ENCODE data around the gene SCN9A.
"Not testable (repeated sequence)": the region's sequence is repeated elsewhere in the genome, so short reads cannot be mapped to it uniquely, and the experiment has no call there.

SCN9A gene

DNA sequence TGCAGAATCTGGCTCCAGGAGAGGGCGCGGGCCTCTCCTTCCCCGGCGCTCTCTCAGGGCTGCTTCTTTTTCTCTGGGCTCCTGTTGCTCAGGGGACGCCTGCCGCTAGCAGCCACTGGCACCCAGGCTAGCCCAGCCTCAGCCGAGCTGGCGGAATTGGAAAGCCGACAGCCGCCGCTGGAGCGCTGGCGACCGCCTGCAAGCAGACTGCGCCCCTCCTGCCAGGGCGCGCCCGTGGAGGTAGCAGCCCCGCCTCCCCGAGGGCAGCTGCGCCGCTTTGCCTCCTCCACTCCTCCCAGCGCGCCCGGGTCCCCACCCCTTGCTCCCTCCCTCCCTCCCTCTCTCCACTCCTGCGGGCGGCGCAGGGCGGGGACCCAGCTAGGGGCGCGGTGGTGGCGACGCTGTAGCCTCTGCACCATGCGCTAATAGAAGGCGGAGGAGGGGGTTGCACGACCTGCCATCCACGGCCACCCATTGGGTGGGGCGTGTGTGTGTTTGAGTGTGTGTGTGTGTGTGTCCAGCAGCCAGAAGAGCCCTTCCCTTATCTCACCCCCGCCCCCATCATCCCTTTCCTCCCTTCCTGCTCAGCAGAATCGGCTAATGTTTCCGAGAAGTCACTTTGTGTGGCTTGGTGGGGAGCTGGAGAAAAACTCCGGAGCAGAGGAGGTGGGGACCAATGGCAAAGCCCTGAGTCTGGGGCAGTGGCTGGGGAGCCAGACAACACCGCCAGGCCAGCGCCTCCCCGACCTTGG is at the start of gene SCN9A:
SCN9A (minus strand) TSS at position 209 of the 752 bp plus-strand sequence. CDS start 64,188 bp downstream, outside the sequence.
- peak; percentile 11 to 16 for DNase-seq (ENCODE audit: low read depth in 2 of 2)

- DNase-seq (ENCODE audit: low read depth in 2 of 2) = no peak
These were observed 49.1 kb upstream of the SCN9A start for GRCh38 chr2:166424841-166425240.

- no peak for DNase-seq (ENCODE audit: low read depth in 2 of 2)
These were observed 43.8 kb upstream of the SCN9A start for GRCh38 chr2:166419616-166419934.

DNA sequence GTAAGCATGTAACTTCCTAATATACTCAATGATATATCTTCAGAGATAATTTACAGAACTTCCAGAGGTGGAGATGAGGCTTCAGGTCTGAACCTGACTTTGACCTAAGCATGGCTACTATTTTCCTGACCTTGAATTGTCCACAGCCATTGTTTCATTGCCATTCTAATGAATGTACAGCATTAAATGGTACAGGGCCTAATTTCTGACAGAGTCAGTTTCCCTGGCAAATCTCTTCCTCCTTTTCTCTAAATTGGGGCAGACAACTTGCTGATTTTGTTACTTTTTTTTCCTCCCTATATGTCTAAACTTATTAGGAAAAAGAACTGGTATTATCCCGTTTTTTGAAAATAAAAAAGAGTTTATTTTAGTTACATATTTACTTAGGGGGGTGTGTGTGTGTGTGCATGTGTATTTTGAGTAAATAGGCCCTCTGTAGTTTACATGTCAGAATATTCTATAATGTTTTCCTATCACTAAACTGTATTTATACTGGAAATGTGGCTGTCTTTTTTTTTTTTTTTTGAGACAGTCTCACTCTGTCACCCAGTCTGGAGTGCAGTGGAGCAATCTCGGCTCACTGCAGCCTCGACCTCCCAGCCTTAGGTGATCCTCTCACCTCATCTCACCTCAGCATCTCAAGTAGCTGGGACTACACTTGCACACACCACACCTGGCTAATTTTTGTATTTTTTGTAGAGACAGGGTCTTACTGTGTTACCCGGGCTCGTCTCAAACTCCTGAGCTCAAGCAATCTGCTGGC is 43.3 kb upstream of the SCN9A start:
- DNase-seq (ENCODE audit: low read depth in 2 of 2) = no peak

GRCh38 chr2:166417669-166418068 is 41.9 kb upstream of the SCN9A start:
- DNase-seq (ENCODE audit: low read depth in 2 of 2) = no peak

- DNase-seq (ENCODE audit: low read depth in 2 of 2) = no peak
These were observed 37.5 kb upstream of the SCN9A start for GRCh38 chr2:166413255-166413654.

GRCh38 chr2:166411473-166412230 is 35.9 kb upstream of the SCN9A start:
- DNase-seq (ENCODE audit: low read depth in 2 of 2) = no peak

GRCh38 chr2:166410828-166411472 is 35.2 kb upstream of the SCN9A start:
- no peak for DNase-seq (ENCODE audit: low read depth in 2 of 2)

- DNase-seq (ENCODE audit: low read depth in 2 of 2) = not testable (repeated sequence)
These were observed 32.0 kb upstream of the SCN9A start for GRCh38 chr2:166407746-166408145.

GRCh38 chr2:166406374-166406773 is 30.6 kb upstream of the SCN9A start:
- no peak for DNase-seq (ENCODE audit: low read depth in 2 of 2)

DNA sequence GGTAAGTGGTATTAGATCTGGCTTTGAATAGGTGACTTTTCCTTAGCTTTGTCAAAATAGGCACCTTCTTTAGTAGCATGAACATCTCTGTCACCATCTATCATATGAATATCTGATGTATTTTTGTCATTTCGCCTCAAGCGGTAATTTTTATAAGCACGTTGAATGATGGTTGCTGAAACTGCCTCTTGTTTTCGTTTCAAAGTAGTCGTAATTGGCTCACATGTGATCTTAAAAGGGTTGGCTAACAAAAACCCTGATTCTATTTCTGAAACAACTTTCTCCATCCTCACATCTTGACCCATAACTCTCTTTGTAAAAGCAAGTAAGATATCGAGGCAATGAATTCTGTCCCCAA is 29.8 kb upstream of the SCN9A start:
- DNase-seq (ENCODE audit: low read depth in 2 of 2) = no peak

- DNase-seq (ENCODE audit: low read depth in 2 of 2) = no peak
These were observed 29.3 kb upstream of the SCN9A start for GRCh38 chr2:166404831-166405568.

DNA sequence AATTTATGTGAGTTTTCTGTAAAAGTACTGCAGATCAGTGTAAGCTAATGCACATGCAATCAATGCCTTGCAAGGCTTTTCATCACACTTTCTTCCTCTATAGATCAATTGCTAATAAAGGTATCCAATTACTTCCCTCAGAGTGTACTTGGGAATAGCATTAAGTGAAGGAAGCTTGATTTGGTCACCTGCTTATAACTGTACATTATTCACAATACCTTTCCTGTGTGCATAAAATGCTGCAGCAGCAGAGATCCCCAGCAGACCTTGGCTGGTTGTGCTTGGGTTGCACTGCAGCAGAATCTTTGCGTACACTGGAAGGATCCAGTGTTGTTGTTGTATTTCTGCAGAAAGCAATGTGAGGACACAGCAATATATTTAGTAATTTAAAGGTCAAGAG is 18.5 kb upstream of the SCN9A start:
- DNase-seq (ENCODE audit: low read depth in 2 of 2) = no peak

- DNase-seq (ENCODE audit: low read depth in 2 of 2) = no peak
These were observed 17.3 kb upstream of the SCN9A start for GRCh38 chr2:166393008-166393407.

- no peak for DNase-seq (ENCODE audit: low read depth in 2 of 2)
These were observed 12.8 kb upstream of the SCN9A start for GRCh38 chr2:166388481-166389070.

- no peak for DNase-seq (ENCODE audit: low read depth in 2 of 2)
These were observed 9.6 kb upstream of the SCN9A start for GRCh38 chr2:166385313-166385712.

- no peak for DNase-seq (ENCODE audit: low read depth in 2 of 2)
These were observed 9.0 kb upstream of the SCN9A start for GRCh38 chr2:166384774-166385173.

GRCh38 chr2:166382448-166382847 is 6.7 kb upstream of the SCN9A start:
- DNase-seq (ENCODE audit: low read depth in 2 of 2) = no peak

GRCh38 chr2:166380615-166381014 is 4.9 kb upstream of the SCN9A start:
- DNase-seq (ENCODE audit: low read depth in 2 of 2) = no peak

DNA sequence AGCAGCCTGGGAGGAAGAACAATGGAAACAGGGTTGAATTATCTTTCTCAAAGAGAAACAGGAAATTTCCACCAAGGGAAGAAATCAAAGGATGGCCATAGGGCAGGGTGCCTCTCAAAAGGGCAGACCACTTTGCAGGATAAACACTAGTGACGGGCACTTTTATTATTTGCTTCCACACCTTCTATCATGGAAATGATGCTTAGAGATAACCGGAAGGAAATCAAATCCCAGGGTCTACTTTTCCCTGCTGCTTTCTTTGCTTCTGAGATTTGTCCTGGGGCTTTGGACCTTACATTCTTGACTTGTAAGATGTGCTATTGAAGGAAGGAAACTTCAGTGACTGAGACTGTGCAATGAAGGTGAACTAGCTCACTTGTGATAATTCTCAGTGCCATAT is 1.1 kb upstream of the SCN9A start:
- DNase-seq (ENCODE audit: low read depth in 2 of 2) = no peak

- DNase-seq (ENCODE audit: low read depth in 2 of 2) = no peak
These were observed 714 bp upstream of the SCN9A start for GRCh38 chr2:166376488-166376828.
